IMR-90 (cell line): ENCODE results near the gene PBRM1. TPM values are rescaled to one million over a fixed set of nuclear protein-coding genes. Genes with fewer than 3 reads are reported as not detected.

Experiments used
- ATAC-seq: fragments of 200-7000 bp; cut with Tn5 transposase; 2 replicates; pipeline ENCODE4 v1.9.1; 2020; ENCODE audit warnings: low read depth, mild to moderate bottlenecking, moderate library complexity
- BruUV-seq: library from RNA; stranded (reverse); fragments of 400-500 nt; replicated peaks from 2 replicates; lab custom pipeline; 2021; lab: Mats Ljungman, UMichigan
- CTCF ChIA-PET: fragments of 300-600 bp; formaldehyde crosslinking; extraction: SDS; loops from one replicate; lab custom pipeline; 2021; ENCODE audit warnings: antibody characterized with exemption; lab: Yijun Ruan, JAX
- POLR2A ChIA-PET: fragments of 300-600 bp; sonication (Branson Sonifier 250); formaldehyde crosslinking; loops from one replicate; lab custom pipeline; 2022; ENCODE audit warnings: antibody characterized with exemption; ENCODE audit not compliant: unreplicated experiment; lab: Charles Lee
- DNase-seq: peaks from one replicate; pipeline ENCODE4 v3.0.0; 2013
- H2AFZ ChIP-seq: replicated peaks from 2 replicates; pipeline ENCODE3; 2013; ENCODE audit warnings: low read length, mild to moderate bottlenecking; ENCODE audit not compliant: poor library complexity
- H2AK5ac ChIP-seq: 2 replicates; pipeline ENCODE4 v1.6.1; 2013; ENCODE audit warnings: low read depth, low read length, inconsistent platforms
- H2AK9ac ChIP-seq: replicated peaks from 2 replicates; pipeline ENCODE3; 2013; ENCODE audit warnings: mild to moderate bottlenecking, low read depth, low read length, moderate library complexity; ENCODE audit not compliant: poor library complexity
- H2BK120ac ChIP-seq: 2 replicates; pipeline ENCODE4 v1.6.1; 2013; ENCODE audit warnings: low read depth, low read length, inconsistent platforms
- H2BK15ac ChIP-seq: 3 replicates; pipeline ENCODE4 v1.6.1; 2013; ENCODE audit warnings: low read depth, low read length, inconsistent platforms
- H2BK20ac ChIP-seq: 2 replicates; pipeline ENCODE4 v1.6.1; 2013; ENCODE audit warnings: low read depth, mild to moderate bottlenecking, inconsistent platforms, low read length, moderate library complexity
- H2BK5ac ChIP-seq: 2 replicates; pipeline ENCODE4 v1.6.1; 2013; ENCODE audit warnings: mild to moderate bottlenecking, low read depth, low read length, inconsistent platforms; ENCODE audit not compliant: poor library complexity, severe bottlenecking
- H3K14ac ChIP-seq: replicated peaks from 2 replicates; pipeline ENCODE4 v1.6.1; 2013; ENCODE audit warnings: low read depth, low read length, inconsistent platforms
- H3K18ac ChIP-seq: 2 replicates; pipeline ENCODE4 v1.6.1; 2013; ENCODE audit warnings: low read depth, low read length, control low read depth
- H3K23ac ChIP-seq: 2 replicates; pipeline ENCODE4 v1.6.1; 2013; ENCODE audit warnings: low read depth, low read length, inconsistent platforms
- H3K27ac ChIP-seq: 2 replicates; pipeline ENCODE4 v1.5.1; 2013; ENCODE audit warnings: mild to moderate bottlenecking, control low read depth, low read length; ENCODE audit not compliant: insufficient read depth
- H3K27me3 ChIP-seq: 2 replicates; pipeline ENCODE4 v1.6.1; 2013; ENCODE audit warnings: low read length; ENCODE audit not compliant: control insufficient read depth, insufficient read depth
- H3K36me3 ChIP-seq: 2 replicates; pipeline ENCODE4 v1.6.1; 2013; ENCODE audit warnings: low read length, mixed read lengths; ENCODE audit not compliant: control insufficient read depth, insufficient read depth
- H3K4ac ChIP-seq: 2 replicates; pipeline ENCODE4 v1.6.1; 2013; ENCODE audit warnings: low read depth, low read length, inconsistent platforms
- H3K4me1 ChIP-seq: 2 replicates; pipeline ENCODE4 v1.6.1; 2013; ENCODE audit warnings: low read length, mixed read lengths; ENCODE audit not compliant: control insufficient read depth, insufficient read depth
- H3K4me2 ChIP-seq: 2 replicates; pipeline ENCODE4 v1.6.1; 2013; ENCODE audit warnings: low read depth, mild to moderate bottlenecking, control low read depth, low read length, moderate library complexity
- H3K4me3 ChIP-seq: 2 replicates; pipeline ENCODE4 v1.5.1; 2013; ENCODE audit warnings: low read depth, mild to moderate bottlenecking, control low read depth, low read length, moderate library complexity; ENCODE audit not compliant: insufficient read depth
- H3K56ac ChIP-seq: 2 replicates; pipeline ENCODE4 v1.6.1; 2013; ENCODE audit warnings: low read length, inconsistent platforms; ENCODE audit not compliant: insufficient read depth; ENCODE audit errors: extremely low read depth
- H3K79me1 ChIP-seq, 2 experiments: 2 replicates each; pipeline ENCODE4 v1.6.1; 2013; ENCODE audit warnings: low read length in 2 of 2, inconsistent platforms in 1 of 2, low read depth in 1 of 2
- H3K9ac ChIP-seq: 2 replicates; pipeline ENCODE4 v1.6.1; 2013; ENCODE audit warnings: low read depth, low read length, control low read depth
- H3K9me1 ChIP-seq: 2 replicates; pipeline ENCODE4 v1.6.1; 2013; ENCODE audit warnings: low read length, inconsistent platforms; ENCODE audit not compliant: insufficient read depth
- H3K9me3 ChIP-seq: 2 replicates; pipeline ENCODE4 v1.6.1; 2013; ENCODE audit warnings: low read length; ENCODE audit not compliant: control insufficient read depth, insufficient read depth
- H4K20me1 ChIP-seq: 2 replicates; pipeline ENCODE4 v1.6.1; 2013; ENCODE audit warnings: low read length, inconsistent platforms; ENCODE audit not compliant: insufficient read depth
- H4K5ac ChIP-seq: 2 replicates; pipeline ENCODE4 v1.6.1; 2013; ENCODE audit warnings: mild to moderate bottlenecking, low read depth, low read length, control low read depth
- H4K8ac ChIP-seq, 2 experiments: 2 replicates each; pipeline ENCODE4 v1.6.1; 2013; ENCODE audit warnings: low read depth in 2 of 2, low read length in 2 of 2, control low read depth in 1 of 2, inconsistent platforms in 1 of 2
- H4K91ac ChIP-seq: 2 replicates; pipeline ENCODE4 v1.6.1; 2013; ENCODE audit warnings: low read depth, low read length, inconsistent platforms; ENCODE audit not compliant: insufficient read depth
- CEBPB ChIP-seq: IDR thresholded peaks from 2 replicates; pipeline ENCODE4 v1.6.1; 2012; ENCODE audit warnings: low read depth, low read length, improper control_type of control experiment
- MAZ ChIP-seq: IDR thresholded peaks from 2 replicates; pipeline ENCODE4 v1.6.1; 2012; ENCODE audit warnings: low read depth, mild to moderate bottlenecking, low read length, improper control_type of control experiment, moderate library complexity, borderline replicate concordance
- RAD21 ChIP-seq: IDR thresholded peaks from 2 replicates; pipeline ENCODE4 v1.6.1; 2012; ENCODE audit warnings: low read length, improper control_type of control experiment
- RCOR1 ChIP-seq: IDR thresholded peaks from 2 replicates; pipeline ENCODE4 v1.6.1; 2012; ENCODE audit warnings: mild to moderate bottlenecking, low read length, improper control_type of control experiment; ENCODE audit not compliant: insufficient replicate concordance
- WGBS, 2 experiments: methylation state at CpG; one replicate each; pipeline versions ENCODE4 v1.1.5 to v1.1.7; 2013; ENCODE audit warnings: missing lambda C conversion rate in 2 of 2; ENCODE audit not compliant: insufficient read length in 1 of 2; ENCODE audit errors: extremely low coverage in 2 of 2; 5-methylcytosine and 5-hydroxymethylcytosine counted together
- dilution Hi-C: fragments of 300-500 bp; cut with HindIII; formaldehyde crosslinking; loops from one replicate; pipeline ENCODE4 v1.14.3; 2018; ENCODE audit warnings: low sequenced_read_pairs; ENCODE audit not compliant: unreplicated experiment
- in situ Hi-C: fragments of 300-500 bp; cut with MboI; formaldehyde crosslinking; loops from 3 replicates; pipeline ENCODE4 v1.14.3; 2019; ENCODE audit warnings: low sequenced_read_pairs, inconsistent platforms, mixed read lengths
- intact Hi-C: fragments of 100-400 bp; cut with micrococcal nuclease; formaldehyde crosslinking; loops from 2 replicates; pipeline ENCODE4 v1.10.0; 2022
- polyA plus RNA-seq, 3 experiments: library from polyadenylated mRNA; depleted of rRNA; stranded (reverse); fragments of >200 nt; gene quantifications; 2 replicates each; pipeline ENCODE4 v1.2.3, GENCODE V29; 2012; ENCODE audit warnings: low replicate concordance in 1 of 3
- total RNA-seq: library from RNA; depleted of rRNA; stranded (reverse); fragments of >200 nt; gene quantifications from 2 replicates; pipeline ENCODE4 v1.2.3, GENCODE V29; 2012
- TF ChIP-seq, protein P1 (sequence below): fragments of 150-350 bp; IDR thresholded peaks from 2 replicates; pipeline ENCODE4 v1.6.1; 2017; ENCODE audit warnings: mild to moderate bottlenecking, antibody characterized with exemption, low read length, low read depth

PBRM1 gene
- total and polyA plus RNA-seq, 2 of the 4 experiments (the other 2 are of a cell fraction), result 16.5 to 72.6 TPM

DNA sequence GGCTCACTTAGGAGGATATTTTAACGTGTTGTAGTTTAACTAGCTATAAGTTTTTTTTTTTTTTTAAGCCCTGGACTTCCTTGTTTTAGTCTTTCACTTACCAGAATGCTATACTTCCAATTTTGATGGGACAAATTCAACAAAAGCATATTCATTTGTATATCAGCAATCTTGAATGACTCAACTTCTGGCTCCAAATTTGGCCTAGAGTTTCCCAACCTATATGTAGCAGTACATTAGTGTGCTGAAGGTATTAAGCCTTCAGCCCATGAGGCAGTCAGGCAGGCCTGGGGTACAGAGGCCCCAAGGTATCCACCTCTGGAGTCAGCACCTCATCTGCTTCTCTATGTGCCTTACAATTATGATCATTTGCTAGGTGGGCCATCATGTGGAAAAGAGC, 5.9 kb downstream of the PBRM1 start:
- H3K23ac ChIP-seq, result peak overlapping the region; percentile 4; the same call in 1 of the 2 replicates
- H3K18ac ChIP-seq, result no peak overlapping the region
- no peak overlapping the region for H3K9ac ChIP-seq
- H2BK120ac ChIP-seq, result no peak overlapping the region
- H3K56ac ChIP-seq, result no peak overlapping the region
- H2AK5ac ChIP-seq, result no peak overlapping the region
- no peak overlapping the region for H3K4me2 ChIP-seq
- intact Hi-C loops, result loop anchor here (5.0 kb wide), 1 partner anchor 208 kb away; no protein-coding TSS in a partner anchor
- no peak overlapping the region for H2AK9ac ChIP-seq
- H4K5ac ChIP-seq, result no peak overlapping the region
- no peak overlapping the region for H3K27ac ChIP-seq
- H4K20me1 ChIP-seq, result peaks cover 11% of the 10 kb centered on the region; the same call in 1 of the 2 replicates
- WGBS, 2 experiments, result no CpG with 5 or more reads among the region's 1 CpG
- H3K36me3 ChIP-seq, result peaks cover 23% of the 10 kb centered on the region
- no peak overlapping the region for H2BK15ac ChIP-seq
- H3K14ac ChIP-seq, result no peak overlapping the region
- POLR2A ChIA-PET, result no interaction called here
- DNase-seq (peak; percentile 67), ATAC-seq (no peak)
- CTCF ChIA-PET, result interaction anchor here (0.7 kb wide), 1 partner anchor 558 kb away, joined by 4 read pairs; no protein-coding TSS in a partner anchor
- no peaks in the 10 kb centered on the region for H3K27me3 ChIP-seq
- no TSS peak for BruUV-seq
- no peak overlapping the region for H3K4me3 ChIP-seq
- 0 out of 2 replicates have a peak overlapping the region, but pooled peaks have one; percentile 16 for H2BK20ac ChIP-seq
- no peak overlapping the region for H2AFZ ChIP-seq
- peaks cover 23 to 58% of the 10 kb centered on the region in 2 experiments for H3K79me1 ChIP-seq
- no peak overlapping the region for H4K8ac ChIP-seq
- in situ Hi-C loops, result no loop called here
- H3K9me3 ChIP-seq, result no peaks in the 10 kb centered on the region
- H3K9me1 ChIP-seq, result peaks cover 6% of the 10 kb centered on the region; the same call in 1 of the 2 replicates
- peaks cover 9% of the 10 kb centered on the region for H3K4me1 ChIP-seq
- no peak overlapping the region for H3K4ac ChIP-seq
- TF ChIP-seq MAZ (no peak), RAD21 (no peak), RCOR1 (no peak), CEBPB (peak; percentile 55; the same call in 1 of the 2 replicates)
- TF ChIP-seq, protein P1, sequence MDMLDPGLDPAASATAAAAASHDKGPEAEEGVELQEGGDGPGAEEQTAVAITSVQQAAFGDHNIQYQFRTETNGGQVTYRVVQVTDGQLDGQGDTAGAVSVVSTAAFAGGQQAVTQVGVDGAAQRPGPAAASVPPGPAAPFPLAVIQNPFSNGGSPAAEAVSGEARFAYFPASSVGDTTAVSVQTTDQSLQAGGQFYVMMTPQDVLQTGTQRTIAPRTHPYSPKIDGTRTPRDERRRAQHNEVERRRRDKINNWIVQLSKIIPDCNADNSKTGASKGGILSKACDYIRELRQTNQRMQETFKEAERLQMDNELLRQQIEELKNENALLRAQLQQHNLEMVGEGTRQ, result no peak
- dilution Hi-C loops, result no loop called here
- H2BK5ac ChIP-seq, result peak overlapping the region; percentile 11
- no peak overlapping the region for H4K91ac ChIP-seq
